Heart right ventricle (tissue), 16 donors: Measurements from ENCODE around the gene ERGIC2. TPM values are rescaled to one million over a fixed set of nuclear protein-coding genes. Genes with fewer than 3 reads are reported as not detected.

Experiments used
- ATAC-seq, 8 donors: fragments of 200-7000 bp; cut with Tn5 transposase; one replicate each; pipeline ENCODE4 v1.9.1; 2020; ENCODE audit warnings: mild to moderate bottlenecking in 8 of 8, moderate library complexity in 8 of 8, moderate number of reproducible peaks in 1 of 8
- DNase-seq, 2 donors: peaks; one replicate each; pipeline ENCODE4 v3.0.0-alpha.2; 2020
- H3K27ac ChIP-seq, 10 donors: fragments of 200-600 bp; sonication (generic) in 2 of 10; one replicate each; pipeline versions ENCODE4 v1.5.0 to v1.8.0; 2020 to 2022; ENCODE audit warnings: mild to moderate bottlenecking in 3 of 10
- H3K27me3 ChIP-seq, 7 donors: fragments of 200-600 bp; one replicate each; pipeline ENCODE4 v1.8.0; 2021 to 2022; ENCODE audit warnings: mild to moderate bottlenecking in 2 of 7
- H3K36me3 ChIP-seq, 9 donors: fragments of 200-600 bp; sonication (generic) in 1 of 9; one replicate each; pipeline versions ENCODE4 v1.5.0 to v1.8.0; 2020 to 2022; ENCODE audit warnings: mild to moderate bottlenecking in 2 of 9
- H3K4me1 ChIP-seq, 9 donors: fragments of 200-600 bp; sonication (generic) in 1 of 9; one replicate each; pipeline versions ENCODE4 v1.5.0 to v1.8.0; 2020 to 2022; ENCODE audit warnings: mild to moderate bottlenecking in 4 of 9
- H3K4me3 ChIP-seq, 10 donors: fragments of 200-600 bp; sonication (generic) in 2 of 10; one replicate each; pipeline versions ENCODE4 v1.5.0 to v1.8.0; 2020 to 2022; ENCODE audit warnings: mild to moderate bottlenecking in 7 of 10, moderate library complexity in 2 of 10
- H3K9me3 ChIP-seq, 11 donors: fragments of 200-600 bp in 10 of 11; sonication (generic) in 2 of 11; one replicate each; pipeline versions ENCODE4 v1.5.0 to v1.8.0; 2013 to 2022; ENCODE audit warnings: mild to moderate bottlenecking in 2 of 11, control low read depth in 1 of 11, moderate library complexity in 1 of 11
- CTCF ChIP-seq, 9 donors: fragments of 200-600 bp; sonication (generic) in 2 of 9; IDR thresholded peaks; one replicate each; pipeline versions ENCODE4 v1.5.0 to v1.8.0; 2021 to 2022; ENCODE audit warnings: antibody characterized with exemption in 9 of 9, mild to moderate bottlenecking in 5 of 9, moderate library complexity in 1 of 9
- WGBS, 2 donors: extraction: QIAGEN DNeasy Blood & Tissue Kit; methylation state at CpG; one replicate each; pipeline ENCODE4 v1.1.7; 2013; ENCODE audit warnings: inconsistent platforms in 1 of 2; 5-methylcytosine and 5-hydroxymethylcytosine counted together
- intact Hi-C, 10 donors: fragments of 100-400 bp; cut with DNase I; formaldehyde crosslinking; loops; one replicate each; pipeline versions ENCODE4 v1.11.1 to v1.14.2; 2022
- polyA plus RNA-seq, 2 donors: library from polyadenylated mRNA; stranded (reverse); fragments of 200-250 nt; gene quantifications; one replicate each; pipeline ENCODE4 v1.2.3, GENCODE V29; 2013
- total RNA-seq, 10 donors: library from RNA; stranded (reverse); fragmentation: NEBNext Ultra II Directional in 3 of 10; extraction: Animal tissue kit (Norgen Biotek cat#: 25700) in 3 of 10; gene quantifications; one replicate each; pipeline versions ENCODE4 v1.2.1 to v1.2.4, GENCODE V29; 2021 to 2023
- donor health status: Arrhythmogenic right ventricular cardiomyopathy.
- donor health status: ischemic (EF 13 %, LVEDD 7.1; RV severe dilation, severe dysfunction).
- donor health status: healthy with polysubstance abuse.
- donor health status: DM: no; HTN: yes; CAD: no.
- donor health status: DM: no; HTN: no; CAD: no.
- donor health status: ischemic (EF 25% LVEDD 6.9; RV normal size, moderate dysfunction).
- donor health status: ischemic (EF 25% LVEDD 5.7; RV mildly dilated, moderate dysfunction).
- donor health status: healthy.
- donor health status: DM: yes; HTN: yes; CAD: no.
- donor health status: Ischemic cardiomyopathy.
- donor health status: ischemic (EF 35%, LVEDD 5.7; RV mildly dilated, moderate dysfunction).
- donor health status: nonischemic (EF 11% LVEDD 7.7; RV severe dilation, severe dysfunction).
- donor health status: DM: yes; HTN: yes; CAD: no.
- donor health status: PGD.
- donor health status: ischemic (EF 29% LVEDD 5.4; RV normal size, mild dysfunction).
- donor health status: nonischemic (EF 23%, LVEDD 6.1; RV moderate dilation, normal function).

Gene ERGIC2
- total and polyA plus RNA-seq, 12 donors: 50.0 to 97.2 (median 85.0) TPM

GRCh38 chr12:29428633-29429032 lies 47.7 kb upstream of the ERGIC2 start:
- H3K4me1 ChIP-seq: peaks cover 0 to 20% (median 0%) of the 10 kb centered on the region in 9 donors
- no peaks in the 10 kb centered on the region for H3K36me3 ChIP-seq
- H3K4me3 ChIP-seq: no peak overlapping the region
- peak overlapping the region in 1 of 10 donors; percentile 33 for H3K27ac ChIP-seq
- intact Hi-C loops: no loop called here
- DNase-seq: no peak
- no peaks in the 10 kb centered on the region for H3K27me3 ChIP-seq
- TF ChIP-seq CTCF (IDR thresholded peaks at IDR 0.05): no peak
- H3K9me3 ChIP-seq: peaks cover 0 to 7% (median 0%) of the 10 kb centered on the region in 11 donors
- peak in 4 of 8 donors; percentile 27 to 73 (median 50) for ATAC-seq

GRCh38 chr12:29427964-29428363 lies 47.0 kb upstream of the ERGIC2 start:
- Histone ChIP-seq H3K4me1 (peaks cover 0 to 20% (median 0%) of the 10 kb centered on the region in 9 donors), H3K27me3 (no peaks in the 10 kb centered on the region), H3K4me3 (no peak overlapping the region), H3K36me3 (no peaks in the 10 kb centered on the region), H3K9me3 (peaks cover 0 to 7% (median 0%) of the 10 kb centered on the region in 11 donors), H3K27ac (peak overlapping the region in 1 of 10 donors; percentile 33)
- TF ChIP-seq CTCF (IDR thresholded peaks at IDR 0.05): peak in 7 of 9 donors; percentile 16 to 43 (median 26)
- no peak for DNase-seq
- WGBS, 2 donors: 40 to 47% methylated on average over 4 of the region's 4 CpGs
- intact Hi-C loops: no loop called here
- peak in 5 of 8 donors; percentile 52 to 75 (median 56) for ATAC-seq

GRCh38 chr12:29426498-29426897 lies 45.5 kb upstream of the ERGIC2 start:
- WGBS, 2 donors: 81 to 83% methylated on average over 2 of the region's 2 CpGs
- no peaks in the 10 kb centered on the region for H3K27me3 ChIP-seq
- no peak overlapping the region for H3K4me3 ChIP-seq
- H3K27ac ChIP-seq: no peak overlapping the region
- no peaks in the 10 kb centered on the region for H3K36me3 ChIP-seq
- peaks cover 0 to 7% (median 0%) of the 10 kb centered on the region in 11 donors for H3K9me3 ChIP-seq
- intact Hi-C loops: no loop called here
- no peak for TF ChIP-seq CTCF (IDR thresholded peaks at IDR 0.05)
- DNase-seq (no peak), ATAC-seq (no peak)
- peaks cover 0 to 20% (median 0%) of the 10 kb centered on the region in 9 donors for H3K4me1 ChIP-seq

GRCh38 chr12:29425722-29426121 lies 44.8 kb upstream of the ERGIC2 start:
- no peak overlapping the region for H3K27ac ChIP-seq
- TF ChIP-seq CTCF (IDR thresholded peaks at IDR 0.05): no peak
- WGBS, 2 donors: 52 to 54% methylated on average over 2 of the region's 2 CpGs

More at GRCh38 chr12:29425722-29426121, 44.8 kb upstream of the ERGIC2 start:
- ATAC-seq (no peak), DNase-seq (no peak)
- Histone ChIP-seq H3K4me3 (no peak overlapping the region), H3K4me1 (peaks cover 0 to 20% (median 0%) of the 10 kb centered on the region in 9 donors), H3K36me3 (no peaks in the 10 kb centered on the region), H3K9me3 (peaks cover 0 to 7% (median 0%) of the 10 kb centered on the region in 11 donors), H3K27me3 (no peaks in the 10 kb centered on the region)
- intact Hi-C loops: no loop called here
